Astrocyte of the spinal cord (primary cell): ENCODE measurements around the gene ENPP3.

Source experiments
- DNase-seq: peaks from one replicate; pipeline ENCODE4 v3.0.0; 2011; ENCODE audit warnings: low read depth, low spot score
- H3K4me3 ChIP-seq: 2 replicates; pipeline ENCODE4 v1.5.1; 2011; ENCODE audit warnings: low read depth, mild to moderate bottlenecking, low read length, moderate library complexity
- in situ Hi-C: cut with HindIII; loops from 2 replicates; pipeline ENCODE4 v1.10.0; 2017; ENCODE audit warnings: low sequenced_read_pairs
- TF ChIP-seq, protein P1 (sequence below): IDR thresholded peaks from 2 replicates; pipeline ENCODE4 v1.5.1; 2012; ENCODE audit warnings: low read depth, mild to moderate bottlenecking, low read length, inconsistent platforms

The ENPP3 gene

DNA sequence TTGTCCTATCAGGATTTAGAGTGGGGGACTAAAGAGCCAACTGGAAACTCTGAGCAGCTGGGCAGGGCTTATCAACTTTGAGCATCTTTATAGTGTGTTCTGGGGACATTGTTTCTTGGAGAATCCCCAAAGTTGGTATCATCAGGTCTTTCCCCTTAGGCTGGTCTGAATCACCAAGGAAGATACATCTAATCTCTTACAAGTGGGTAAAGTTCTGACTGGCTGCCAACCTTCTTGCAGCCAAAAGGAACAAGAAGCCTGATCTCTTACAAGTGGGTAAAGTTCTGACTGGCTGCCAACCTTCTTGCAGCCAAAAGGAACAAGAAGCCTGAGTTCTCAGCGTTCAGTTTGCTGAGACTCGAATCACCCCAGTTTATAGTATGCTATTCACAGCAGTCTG lies 7.5 kb upstream of the ENPP3 start:
- H3K4me3 ChIP-seq: no peak overlapping the region
- in situ Hi-C loops: no loop called here
- no peak for DNase-seq
- TF ChIP-seq, protein P1, sequence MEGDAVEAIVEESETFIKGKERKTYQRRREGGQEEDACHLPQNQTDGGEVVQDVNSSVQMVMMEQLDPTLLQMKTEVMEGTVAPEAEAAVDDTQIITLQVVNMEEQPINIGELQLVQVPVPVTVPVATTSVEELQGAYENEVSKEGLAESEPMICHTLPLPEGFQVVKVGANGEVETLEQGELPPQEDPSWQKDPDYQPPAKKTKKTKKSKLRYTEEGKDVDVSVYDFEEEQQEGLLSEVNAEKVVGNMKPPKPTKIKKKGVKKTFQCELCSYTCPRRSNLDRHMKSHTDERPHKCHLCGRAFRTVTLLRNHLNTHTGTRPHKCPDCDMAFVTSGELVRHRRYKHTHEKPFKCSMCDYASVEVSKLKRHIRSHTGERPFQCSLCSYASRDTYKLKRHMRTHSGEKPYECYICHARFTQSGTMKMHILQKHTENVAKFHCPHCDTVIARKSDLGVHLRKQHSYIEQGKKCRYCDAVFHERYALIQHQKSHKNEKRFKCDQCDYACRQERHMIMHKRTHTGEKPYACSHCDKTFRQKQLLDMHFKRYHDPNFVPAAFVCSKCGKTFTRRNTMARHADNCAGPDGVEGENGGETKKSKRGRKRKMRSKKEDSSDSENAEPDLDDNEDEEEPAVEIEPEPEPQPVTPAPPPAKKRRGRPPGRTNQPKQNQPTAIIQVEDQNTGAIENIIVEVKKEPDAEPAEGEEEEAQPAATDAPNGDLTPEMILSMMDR: no peak

DNA sequence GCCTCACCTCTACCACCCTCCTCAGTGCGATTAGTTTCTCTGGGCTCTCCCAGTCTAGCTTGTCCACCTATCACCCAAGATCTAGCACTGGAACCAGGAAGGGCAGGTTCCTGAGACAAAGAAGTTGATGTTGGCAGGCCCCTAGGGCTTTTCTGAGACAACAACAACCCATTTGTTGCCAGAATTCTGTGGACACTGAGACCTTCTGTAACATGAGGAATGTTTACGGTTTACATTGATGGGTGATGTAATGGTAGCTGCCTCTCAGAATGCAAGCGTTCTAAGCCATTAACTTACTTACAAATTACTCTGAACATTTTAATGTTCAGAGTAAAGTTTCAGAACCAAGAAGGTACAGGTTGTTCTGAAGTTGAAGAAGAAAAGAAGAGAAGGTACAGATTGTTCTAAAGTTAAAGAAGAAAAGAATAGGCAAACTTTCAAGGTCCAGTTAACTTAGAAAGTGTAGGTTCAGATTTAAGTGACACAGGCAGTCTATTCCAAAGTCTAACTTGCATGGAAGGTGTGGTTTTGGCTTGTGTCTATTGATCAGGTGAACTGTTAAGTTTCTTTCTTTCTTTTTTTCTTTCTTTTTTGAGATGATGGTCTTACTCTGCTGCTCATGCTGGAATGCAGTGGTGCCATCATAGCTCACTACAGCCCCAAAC lies 5.3 kb upstream of the ENPP3 start:
- TF ChIP-seq, protein P1: no peak
- no peak for DNase-seq
- H3K4me3 ChIP-seq: no peak overlapping the region
- in situ Hi-C loops: no loop called here

DNA sequence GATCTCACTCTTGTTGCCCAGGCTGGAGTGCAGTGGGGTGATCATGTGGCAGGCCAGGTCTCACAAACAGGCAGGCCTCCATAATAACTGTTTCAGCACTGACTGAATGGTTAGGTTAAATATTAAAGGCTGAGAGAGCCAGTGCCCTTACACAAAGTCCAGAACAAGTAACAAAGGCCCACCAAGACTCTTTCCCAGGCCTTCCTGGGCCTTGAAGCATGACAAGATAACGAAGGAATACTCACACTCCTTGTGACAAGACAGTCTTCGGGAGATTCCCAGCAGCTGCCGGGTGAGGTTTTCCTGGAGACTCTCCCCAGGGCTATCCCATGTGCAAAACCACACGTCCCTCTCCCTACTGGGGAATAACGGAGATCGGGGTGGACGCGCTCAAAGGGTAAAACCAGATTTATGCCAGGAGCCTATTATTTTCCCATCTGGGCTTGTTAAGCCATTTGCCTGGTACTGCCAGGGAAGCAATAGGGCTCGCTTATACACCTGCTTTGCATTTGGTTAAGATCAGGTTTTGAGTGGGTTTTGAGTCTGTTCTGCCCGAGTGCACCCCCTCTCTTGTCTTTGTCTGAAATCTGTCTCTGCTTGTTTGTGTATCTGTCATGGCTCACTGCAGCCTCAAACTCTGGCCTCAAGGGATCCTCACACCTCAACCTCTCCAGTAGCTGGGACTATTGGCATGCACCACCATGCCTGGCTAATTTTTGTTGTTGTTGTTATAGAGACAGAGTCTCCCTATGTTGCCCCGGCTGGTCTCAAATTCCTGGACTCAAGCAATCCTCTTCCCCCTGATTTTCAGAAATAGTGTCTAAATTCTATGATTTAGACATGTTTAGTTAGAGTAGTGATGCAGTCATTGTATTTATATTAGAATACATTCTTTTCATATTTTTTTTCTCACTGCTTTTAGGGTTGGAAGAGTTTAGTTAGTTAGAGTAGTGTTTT lies 1.4 kb upstream of the ENPP3 start:
- no peak overlapping the region for H3K4me3 ChIP-seq
- TF ChIP-seq, protein P1: no peak
- in situ Hi-C loops: no loop called here
- no peak for DNase-seq

DNA sequence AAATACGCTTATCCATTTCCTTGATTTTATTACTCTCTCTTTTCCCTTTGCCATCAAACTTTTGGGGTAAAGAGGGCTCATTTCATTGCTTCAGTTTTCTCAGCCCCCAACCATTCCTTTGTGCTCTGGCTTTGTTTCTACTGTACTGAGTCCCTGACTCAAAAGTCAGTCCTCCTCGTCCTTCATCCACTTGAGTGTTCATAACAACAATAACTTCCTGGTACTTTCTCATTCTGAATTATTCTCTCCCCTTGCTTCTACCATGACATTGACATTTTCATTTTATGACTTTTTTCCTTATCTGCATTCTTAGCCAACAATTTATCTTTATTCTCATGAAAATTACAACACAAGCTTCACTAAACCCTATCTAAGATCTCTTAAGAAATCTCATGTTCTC lies 911 bp downstream of the ENPP3 start:
- no peak overlapping the region for H3K4me3 ChIP-seq
- DNase-seq: no peak
- TF ChIP-seq, protein P1: no peak
- in situ Hi-C loops: no loop called here

DNA sequence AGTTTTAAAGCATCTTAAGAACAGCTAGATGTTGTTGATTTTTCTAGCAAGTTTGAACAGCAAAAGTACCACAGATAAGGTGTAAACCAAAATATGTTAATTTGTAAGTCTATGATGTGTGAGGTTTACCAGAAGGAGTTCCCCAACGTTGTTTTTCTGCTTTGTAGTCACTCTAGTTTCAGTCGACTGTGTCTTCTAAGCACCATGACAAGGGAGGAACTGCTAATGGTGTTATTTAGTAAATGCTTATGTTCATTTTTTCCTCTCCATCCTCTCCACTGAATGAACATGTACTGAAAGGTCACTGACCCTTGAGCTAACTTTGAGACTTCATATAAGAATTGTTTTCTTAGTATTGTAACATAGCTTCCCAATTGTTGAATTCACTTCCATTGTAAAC lies 3.0 kb downstream of the ENPP3 start:
- no peak overlapping the region for H3K4me3 ChIP-seq
- TF ChIP-seq, protein P1: no peak
- DNase-seq: no peak
- in situ Hi-C loops: no loop called here

DNA sequence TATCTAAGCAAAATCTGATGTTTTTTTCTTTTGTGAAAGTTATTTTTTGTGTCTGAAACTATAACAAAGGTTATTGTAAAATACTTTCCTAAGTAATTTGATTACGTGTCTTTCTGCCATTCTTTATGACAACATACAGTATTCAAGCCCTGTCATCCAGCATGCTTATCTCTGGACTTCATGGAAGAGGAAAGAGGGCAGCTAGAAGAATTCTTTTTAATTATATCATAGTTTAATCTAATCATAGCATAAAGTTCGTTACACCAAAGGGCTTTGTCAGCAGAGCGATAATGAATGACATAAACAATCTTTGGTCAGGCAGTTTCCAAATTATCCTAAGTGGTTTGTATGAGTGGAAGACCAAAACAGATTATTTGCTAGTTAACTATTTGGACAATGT lies 3.5 kb downstream of the ENPP3 start:
- H3K4me3 ChIP-seq: no peak overlapping the region
- in situ Hi-C loops: no loop called here
- DNase-seq: no peak
- TF ChIP-seq, protein P1: no peak
